ENCODE results near the gene CLEC10A. TPM values are rescaled to one million over a fixed set of nuclear protein-coding genes. Genes with fewer than 3 reads are reported as not detected.
"Not testable (repeated sequence)": the region's sequence is repeated elsewhere in the genome, so short reads cannot be mapped to it uniquely, and the experiment has no call there.

Gene CLEC10A
- total RNA-seq, 1 donor from 2014 or later: 14.7 TPM

DNA sequence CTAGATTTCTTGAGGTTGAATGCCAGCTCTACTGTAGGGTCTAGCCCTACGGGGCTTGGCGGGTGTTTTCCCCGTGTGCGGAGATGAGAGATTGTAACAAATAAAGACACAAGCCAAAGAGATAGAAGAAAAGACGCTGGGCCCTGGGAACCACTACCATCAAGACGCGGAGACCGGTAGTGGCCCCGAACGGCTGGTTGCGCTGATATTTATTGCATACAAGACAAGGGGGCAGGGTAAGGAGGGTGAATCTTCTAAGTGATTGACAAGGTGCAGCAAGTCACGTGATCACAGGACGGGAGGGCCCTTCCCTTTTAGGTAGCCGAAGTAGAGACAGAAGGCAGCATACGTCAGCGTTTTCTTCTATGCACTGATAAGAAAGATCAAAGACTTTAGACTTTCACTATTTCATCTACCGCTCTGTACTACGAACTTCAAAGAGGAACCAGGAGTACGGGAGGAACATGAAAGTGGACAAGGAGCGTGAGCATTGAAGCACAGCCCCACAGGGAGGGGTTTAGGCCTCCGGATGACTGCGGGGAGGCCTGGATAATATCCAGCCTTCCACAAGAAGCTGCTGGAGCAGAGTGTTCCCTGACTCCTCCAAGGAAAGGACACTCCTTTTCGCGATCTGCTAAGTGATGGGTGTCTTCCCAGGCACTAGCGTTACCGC is 33.2 kb downstream of the CLEC10A start:
- intact Hi-C loops (cut with DNase I): loop anchor here (5.0 kb wide), 1 partner anchor 90 kb away; no protein-coding TSS in a partner anchor
- DNase-seq (ENCODE audit: low spot score): not testable (repeated sequence)

DNA sequence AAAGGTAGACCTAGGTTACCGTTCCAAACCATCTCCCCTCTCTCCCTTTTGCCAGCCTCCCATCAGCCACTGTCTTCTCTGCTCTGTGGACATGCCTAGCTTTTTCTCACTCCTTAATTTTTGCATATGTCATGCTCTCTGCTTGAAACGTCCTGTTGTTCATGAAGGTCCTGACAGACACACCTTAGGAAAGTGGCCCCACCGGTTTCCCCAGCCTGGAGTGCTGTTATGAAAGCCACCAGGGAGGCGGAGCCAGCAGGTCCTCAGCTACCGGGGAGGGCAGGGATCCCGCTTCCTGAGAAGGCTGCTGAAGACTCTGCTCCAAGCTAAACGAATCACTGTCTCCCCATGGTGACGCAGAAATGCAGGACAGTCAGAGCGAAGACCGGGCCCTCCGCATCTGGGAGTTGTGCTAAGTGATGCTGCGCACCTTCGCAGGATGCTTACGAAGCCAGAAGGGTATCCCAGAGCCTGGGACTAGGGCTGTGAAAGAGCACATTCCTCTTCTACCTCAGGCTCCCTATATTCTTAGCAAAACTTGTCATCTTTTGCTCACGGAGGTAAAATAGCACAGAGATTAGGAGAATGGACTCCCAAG is 33.8 kb downstream of the CLEC10A start:
- DNase-seq (ENCODE audit: low spot score) (no peak), ATAC-seq (peak; percentile 5)
- intact Hi-C loops (cut with DNase I): loop anchor here (5.0 kb wide), 1 partner anchor 91 kb away; no protein-coding TSS in a partner anchor

More for the DNA sequence above, 33.2 kb downstream of the CLEC10A start:
- not testable (repeated sequence) for ATAC-seq

DNA sequence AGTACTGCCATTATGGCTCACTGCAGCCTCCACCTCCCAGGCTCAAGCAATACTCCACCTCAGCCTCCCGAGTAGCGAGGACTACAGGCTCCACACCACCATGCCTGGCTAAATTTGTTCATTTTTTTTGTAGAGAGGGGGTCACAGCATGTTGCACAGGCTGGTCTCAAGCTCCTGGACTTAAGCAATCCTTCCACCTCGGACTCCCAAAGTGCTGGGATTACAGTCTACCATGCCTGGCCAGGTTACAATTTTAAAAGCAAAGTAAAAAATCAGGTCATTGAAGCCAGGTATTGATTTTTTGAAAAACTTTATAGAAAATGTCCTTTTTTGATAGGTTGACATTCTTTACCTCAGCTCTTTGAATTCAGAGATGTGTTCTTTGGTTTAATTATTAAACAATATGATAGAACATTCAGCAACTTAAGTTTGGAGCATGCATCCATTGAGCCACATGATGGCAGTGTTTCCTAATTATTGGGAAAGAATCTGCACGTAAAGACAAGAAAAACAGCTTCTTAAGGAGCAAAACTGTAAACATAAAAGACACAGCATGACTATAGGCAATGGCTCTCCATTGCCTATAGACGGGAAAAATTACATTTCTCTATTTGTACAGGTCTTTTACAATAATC is 34.4 kb downstream of the CLEC10A start:
- DNase-seq (ENCODE audit: low spot score): no peak

DNA sequence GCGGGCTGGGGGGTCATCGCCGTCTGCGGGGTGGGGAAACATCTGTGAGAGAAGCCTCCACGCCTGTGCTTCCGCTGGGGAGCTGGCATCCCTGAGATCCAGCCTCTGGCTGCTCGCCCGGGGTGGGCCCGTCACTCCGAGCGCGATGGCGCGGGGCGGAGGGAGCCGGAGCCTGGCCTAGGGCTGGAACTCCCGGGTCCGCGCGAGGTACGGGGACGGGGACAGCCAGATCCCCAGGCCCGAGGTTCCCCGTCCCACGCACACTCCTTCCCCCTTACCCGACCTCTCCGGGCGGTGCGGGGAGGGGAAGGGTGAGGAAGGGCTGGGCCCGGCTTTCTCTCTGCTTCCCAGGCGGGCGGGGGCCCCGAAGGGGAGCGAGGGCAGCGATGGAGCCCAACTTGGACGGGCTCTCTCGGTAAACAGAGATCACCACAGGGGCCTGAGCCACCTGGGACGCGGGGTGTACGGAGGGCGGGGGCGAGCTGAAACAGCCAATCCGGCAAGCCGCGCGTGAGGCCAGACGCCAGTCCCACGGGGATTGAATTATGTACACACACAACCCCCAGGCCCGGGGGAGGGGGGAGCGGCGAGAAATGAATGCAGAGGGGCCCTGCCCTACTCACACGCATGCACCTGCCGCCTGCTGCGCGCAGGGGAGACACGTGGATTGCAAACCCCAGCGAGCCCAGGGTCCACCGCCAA is 36.4 kb downstream of the CLEC10A start, which contains the start of gene SLC16A11:
SLC16A11 (minus strand) TSS at position 596 of the 702 bp plus-strand sequence; CDS start at position 17, 579 bp downstream.
- intact Hi-C loops (cut with DNase I): no loop called here
- ATAC-seq (peak; percentile 53), DNase-seq (ENCODE audit: low spot score) (no peak)

More for the DNA sequence above, 34.4 kb downstream of the CLEC10A start:
- intact Hi-C loops (cut with DNase I): loop anchor here (5.0 kb wide), 1 partner anchor 92 kb away; no protein-coding TSS in a partner anchor
- peak; percentile 60 for ATAC-seq

DNA sequence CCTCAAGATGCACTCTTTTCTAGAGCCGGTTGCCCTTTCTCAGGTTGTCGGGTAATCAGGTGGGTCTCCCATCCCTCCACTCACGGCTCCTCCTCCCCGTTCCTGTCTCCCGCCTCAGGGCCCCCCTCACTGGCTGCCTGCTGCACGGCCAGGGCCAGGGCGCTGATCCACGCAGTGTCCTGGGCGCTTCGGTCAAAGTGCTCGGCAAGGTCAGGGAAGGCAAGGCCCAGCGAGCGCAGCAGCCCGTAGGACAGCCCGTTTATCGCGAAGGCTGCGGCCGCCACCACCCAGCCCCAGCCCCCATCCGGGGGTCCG is 36.9 kb downstream of the CLEC10A start:
- intact Hi-C loops (cut with DNase I): no loop called here
- no peak for DNase-seq (ENCODE audit: low spot score)
- peak; percentile 43 for ATAC-seq

DNA sequence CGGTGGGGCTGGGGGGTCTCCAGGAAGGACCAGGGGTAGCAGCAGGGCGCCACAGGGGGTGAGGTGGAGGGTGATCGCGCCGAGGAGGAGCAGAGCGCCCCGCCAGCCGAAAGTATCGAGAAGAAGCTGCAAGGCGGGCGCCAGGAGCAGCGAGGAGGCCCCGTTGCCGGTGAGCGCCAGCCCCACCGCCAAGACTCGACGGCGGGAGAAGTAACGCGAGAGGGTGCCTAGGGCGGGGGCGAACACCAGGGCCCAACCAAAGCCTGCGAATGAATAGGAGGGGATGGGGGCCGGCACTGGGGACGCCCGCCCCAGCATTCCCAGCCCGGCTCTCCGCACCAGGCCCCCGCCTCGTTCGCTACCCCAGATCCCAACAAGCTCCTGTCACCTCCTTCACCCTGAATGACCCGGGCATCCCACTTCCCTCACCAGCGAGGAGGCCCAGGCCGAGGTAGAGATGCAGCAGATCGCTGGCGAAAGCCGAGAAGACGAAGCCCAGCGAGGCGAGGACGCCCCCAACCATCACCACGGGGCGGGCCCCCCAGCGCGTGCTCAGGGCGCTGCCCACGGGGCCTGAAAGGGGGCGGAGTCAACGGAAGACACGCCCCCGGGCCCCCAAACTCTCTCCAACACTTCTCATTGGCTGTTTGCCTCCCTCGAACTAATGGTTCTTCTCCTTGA is 37.4 kb downstream of the CLEC10A start:
- ATAC-seq (peak; percentile 23), DNase-seq (ENCODE audit: low spot score) (no peak)
- intact Hi-C loops (cut with DNase I): no loop called here

DNA sequence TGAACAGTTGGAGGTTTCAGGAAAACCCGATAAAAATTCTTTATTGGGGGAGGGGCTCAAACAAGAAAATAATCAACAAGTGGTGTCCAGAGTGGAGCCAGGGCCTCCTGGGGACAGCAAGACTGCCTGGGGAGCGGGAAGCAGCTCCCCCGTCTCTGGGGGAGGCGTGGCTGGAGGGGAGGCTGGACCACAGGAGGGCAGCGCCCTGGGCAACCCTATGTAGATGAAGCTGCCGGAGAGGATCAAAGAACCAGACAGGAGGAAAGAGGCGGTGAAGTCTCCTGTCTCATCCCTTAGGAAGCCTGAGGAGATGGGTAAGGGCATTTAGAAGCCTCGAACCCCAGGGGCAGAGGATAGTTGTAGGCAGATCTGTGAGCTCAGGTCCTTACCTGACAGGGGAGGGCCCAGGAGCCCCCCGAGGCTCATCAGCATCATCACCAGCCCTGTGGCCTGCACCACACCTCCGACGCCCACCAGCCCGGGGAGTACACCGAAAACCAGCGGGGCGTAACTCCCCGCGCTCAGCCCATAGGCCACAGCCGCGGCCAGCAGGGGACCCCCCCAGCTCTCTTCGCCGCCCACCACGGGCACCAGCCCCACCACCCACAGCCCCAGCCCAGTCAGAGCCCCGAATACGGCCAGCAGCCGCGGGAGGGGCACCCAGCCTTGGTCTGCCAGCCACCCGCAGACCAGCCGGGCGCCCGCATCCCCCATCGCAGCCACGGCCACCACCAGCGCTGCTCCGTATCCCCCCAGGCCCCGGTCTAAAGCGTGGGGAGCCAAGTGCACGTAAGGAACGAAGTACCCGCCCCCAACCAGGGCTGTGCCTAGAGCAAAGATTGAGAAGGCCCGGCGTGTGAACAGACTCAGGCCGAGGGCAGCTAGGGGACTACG is 38.2 kb downstream of the CLEC10A start:
- no peak for DNase-seq (ENCODE audit: low spot score)
- intact Hi-C loops (cut with DNase I): no loop called here
- ATAC-seq: peak; percentile 25

DNA sequence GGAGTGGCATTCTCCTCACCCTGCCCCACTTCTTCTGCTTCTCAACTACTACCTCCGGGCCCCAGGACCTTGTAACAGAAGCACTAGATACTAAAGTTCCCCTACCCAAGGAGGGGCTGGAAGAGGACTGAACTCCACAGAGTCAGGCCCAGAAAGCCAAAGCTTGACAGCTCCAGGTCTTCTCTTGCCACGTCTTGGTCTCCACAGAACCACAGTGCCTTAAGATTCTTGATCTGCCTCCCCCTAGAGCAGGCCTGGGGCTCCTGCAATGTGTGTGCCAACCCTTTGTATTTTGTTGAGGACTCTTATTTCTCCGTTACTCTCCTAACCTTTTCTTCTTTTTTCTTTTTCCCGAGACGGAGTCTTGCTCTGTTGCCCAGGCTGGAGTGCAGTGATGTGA is 40.2 kb downstream of the CLEC10A start:
- DNase-seq (ENCODE audit: low spot score) (no peak), ATAC-seq (no peak)
- intact Hi-C loops (cut with DNase I): no loop called here

DNA sequence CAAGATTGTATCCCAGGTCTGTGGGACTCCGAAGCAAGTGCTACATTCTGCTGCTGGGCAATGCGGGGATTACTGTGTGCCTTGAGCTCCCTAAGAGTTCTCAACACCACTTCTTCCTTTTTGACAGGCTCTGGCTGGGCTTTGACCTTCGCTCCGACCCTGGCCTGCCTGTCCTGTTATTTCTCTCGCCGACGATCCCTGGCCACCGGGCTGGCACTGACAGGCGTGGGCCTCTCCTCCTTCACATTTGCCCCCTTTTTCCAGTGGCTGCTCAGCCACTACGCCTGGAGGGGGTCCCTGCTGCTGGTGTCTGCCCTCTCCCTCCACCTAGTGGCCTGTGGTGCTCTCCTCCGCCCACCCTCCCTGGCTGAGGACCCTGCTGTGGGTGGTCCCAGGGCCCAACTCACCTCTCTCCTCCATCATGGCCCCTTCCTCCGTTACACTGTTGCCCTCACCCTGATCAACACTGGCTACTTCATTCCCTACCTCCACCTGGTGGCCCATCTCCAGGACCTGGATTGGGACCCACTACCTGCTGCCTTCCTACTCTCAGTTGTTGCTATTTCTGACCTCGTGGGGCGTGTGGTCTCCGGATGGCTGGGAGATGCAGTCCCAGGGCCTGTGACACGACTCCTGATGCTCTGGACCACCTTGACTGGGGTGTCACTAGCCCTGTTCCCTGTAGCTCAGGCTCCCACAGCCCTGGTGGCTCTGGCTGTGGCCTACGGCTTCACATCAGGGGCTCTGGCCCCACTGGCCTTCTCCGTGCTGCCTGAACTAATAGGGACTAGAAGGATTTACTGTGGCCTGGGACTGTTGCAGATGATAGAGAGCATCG is 41.8 kb downstream of the CLEC10A start:
- ATAC-seq (no peak), DNase-seq (ENCODE audit: low spot score) (no peak)
- intact Hi-C loops (cut with DNase I): no loop called here

DNA sequence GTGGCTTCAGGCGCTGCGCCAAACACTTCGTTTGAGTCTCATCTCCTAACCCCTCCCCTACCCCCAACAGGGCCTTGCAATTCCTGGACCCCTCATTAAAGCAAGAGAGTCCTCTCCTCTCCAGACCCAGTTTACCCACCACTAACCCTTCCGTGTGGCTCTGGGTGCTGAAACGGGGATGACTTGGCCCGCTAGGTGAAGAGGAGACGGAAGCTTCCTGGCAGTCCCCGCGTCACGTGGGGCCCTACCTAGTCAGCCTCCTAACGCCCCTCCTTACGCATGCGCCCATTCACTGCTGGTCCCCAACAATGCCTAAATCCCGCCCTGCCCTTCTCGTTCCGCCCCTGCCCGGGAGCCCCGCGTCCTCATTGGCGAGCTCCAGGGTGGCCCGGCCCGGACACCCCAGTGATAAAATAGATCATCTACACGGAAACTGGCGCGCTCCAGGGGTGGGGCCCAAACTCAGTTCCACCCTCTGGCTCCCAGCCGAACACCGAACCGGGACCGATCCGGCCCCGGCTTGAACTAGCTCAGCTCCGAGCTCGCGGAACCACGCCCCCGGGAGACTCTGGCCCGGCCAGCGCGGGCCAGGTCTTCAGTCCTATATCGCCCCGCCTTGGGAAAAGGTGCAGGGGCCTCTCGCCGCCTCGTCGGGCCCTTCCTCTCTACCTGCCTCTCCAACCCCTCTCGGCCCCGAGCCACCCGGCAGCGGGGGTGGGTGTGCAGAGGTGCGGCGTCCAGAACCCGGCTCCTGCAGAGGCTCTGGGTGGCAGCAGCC is 44.3 kb downstream of the CLEC10A start, which contains the start of gene SLC16A13:
SLC16A13 (plus strand) TSS at position 425 of the 778 bp plus-strand sequence. CDS start 368 bp downstream, outside the sequence.
- DNase-seq (ENCODE audit: low spot score): peak; percentile 90
- peak; percentile 97 for ATAC-seq
- intact Hi-C loops (cut with DNase I): no loop called here

DNA sequence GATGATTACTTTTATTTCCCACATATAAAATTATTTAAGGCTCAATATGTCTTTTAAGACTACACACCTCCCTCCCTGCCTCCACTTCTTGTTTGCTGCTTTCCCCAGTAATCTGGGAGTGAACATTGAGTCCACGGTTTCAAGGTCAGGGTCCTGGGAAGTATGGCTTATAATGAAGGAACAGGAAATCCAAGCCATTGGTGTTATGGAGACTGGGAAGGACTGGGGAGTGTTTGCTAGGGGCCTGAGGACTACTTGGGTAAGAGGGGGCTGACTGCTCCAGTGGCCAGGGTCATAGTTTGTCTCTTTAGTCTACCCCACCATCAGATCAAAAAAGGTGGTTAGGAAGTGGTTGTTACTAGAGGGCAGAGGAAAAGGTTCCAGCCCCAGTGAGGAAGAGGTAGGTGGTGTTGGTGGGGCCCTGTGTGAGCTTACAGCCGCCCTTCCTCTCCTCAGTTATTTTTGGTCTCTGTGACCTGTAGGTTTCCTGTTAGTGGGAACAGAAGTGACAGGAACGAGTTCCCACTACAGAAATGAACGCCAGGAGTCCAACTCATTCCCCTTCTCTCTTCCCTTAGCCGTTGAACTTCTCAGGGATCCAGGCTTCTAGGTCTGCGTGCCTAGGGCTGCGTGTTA is 45.0 kb downstream of the CLEC10A start:
- DNase-seq (ENCODE audit: low spot score) (no peak), ATAC-seq (peak; percentile 10)
- intact Hi-C loops (cut with DNase I): no loop called here

DNA sequence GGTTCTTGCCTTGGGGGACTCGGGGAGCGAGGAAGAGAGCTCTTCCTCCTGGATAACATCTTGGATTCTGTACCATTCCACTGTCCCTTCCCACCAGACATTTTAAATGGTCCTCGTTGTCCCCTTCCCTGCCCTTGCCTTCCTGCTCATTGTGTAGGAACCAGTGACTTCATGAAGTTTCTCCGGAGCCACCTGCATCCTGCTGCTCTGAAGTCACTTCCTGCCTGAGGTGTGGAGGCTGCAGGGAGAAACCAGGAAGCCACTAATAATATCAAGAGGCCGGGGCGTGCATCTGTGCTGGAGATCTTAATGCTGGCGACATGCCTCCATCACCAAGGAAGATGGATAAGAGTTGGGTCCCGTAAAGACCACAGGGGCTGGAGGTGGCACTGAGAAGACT is 50.4 kb downstream of the CLEC10A start:
- DNase-seq (ENCODE audit: low spot score) (no peak), ATAC-seq (no peak)
- intact Hi-C loops (cut with DNase I): no loop called here

DNA sequence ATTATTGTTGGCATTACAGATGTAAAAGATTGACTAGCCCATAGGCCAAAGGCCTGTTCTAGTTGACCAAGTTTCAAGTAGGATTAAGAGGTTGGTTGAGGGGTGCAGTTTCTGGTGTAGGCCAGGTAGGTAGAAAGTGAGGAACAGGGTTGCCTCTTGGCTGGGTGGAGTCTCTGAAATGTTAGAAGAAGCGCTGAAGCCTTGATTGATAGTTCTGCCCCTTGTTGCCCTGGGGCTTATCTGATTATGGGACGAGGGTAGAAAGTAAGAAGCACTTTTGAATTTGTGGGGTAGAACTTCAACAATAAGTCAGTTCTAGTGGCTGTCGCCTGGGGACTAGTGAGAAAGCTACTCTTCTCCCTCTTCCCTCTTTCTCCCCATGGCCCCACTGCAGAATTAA is 51.0 kb downstream of the CLEC10A start:
- ATAC-seq (no peak), DNase-seq (ENCODE audit: low spot score) (no peak)
- intact Hi-C loops (cut with DNase I): no loop called here

DNA sequence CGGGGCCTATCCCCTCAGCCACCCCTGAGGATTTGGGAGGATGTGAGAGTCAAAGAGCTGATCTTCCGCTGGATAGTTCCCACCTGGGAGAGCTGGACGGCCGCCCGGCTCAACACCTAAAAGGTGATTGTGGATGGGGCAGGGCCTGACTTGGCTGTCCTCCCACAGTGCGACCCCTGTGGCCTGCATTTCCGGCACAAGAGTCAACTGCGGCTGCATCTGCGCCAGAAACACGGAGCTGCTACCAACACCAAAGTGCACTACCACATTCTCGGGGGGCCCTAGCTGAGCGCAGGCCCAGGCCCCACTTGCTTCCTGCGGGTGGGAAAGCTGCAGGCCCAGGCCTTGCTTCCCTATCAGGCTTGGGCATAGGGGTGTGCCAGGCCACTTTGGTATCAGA is 52.7 kb downstream of the CLEC10A start:
- ATAC-seq (no peak), DNase-seq (ENCODE audit: low spot score) (no peak)
- intact Hi-C loops (cut with DNase I): no loop called here

DNA sequence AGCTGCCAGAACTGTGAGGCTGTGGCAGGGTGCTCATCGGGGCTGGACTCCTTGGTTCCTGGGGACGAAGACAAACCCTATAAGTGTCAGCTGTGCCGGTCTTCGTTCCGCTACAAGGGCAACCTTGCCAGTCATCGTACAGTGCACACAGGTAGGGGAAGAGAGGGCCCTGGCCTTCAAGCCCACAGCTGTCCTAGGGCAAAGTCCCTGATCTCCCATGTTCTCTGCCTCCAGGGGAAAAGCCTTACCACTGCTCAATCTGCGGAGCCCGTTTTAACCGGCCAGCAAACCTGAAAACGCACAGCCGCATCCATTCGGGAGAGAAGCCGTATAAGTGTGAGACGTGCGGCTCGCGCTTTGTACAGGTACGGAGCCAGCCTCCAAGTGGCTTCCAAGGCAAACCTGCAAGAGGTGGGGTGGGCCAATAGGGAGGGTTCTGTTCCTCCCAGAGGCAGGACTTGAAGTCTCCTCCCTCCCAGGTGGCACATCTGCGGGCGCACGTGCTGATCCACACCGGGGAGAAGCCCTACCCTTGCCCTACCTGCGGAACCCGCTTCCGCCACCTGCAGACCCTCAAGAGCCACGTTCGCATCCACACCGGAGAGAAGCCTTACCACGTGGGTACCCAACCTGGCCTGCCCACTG is 53.5 kb downstream of the CLEC10A start:
- no peak for ATAC-seq

More for the DNA sequence above, 53.5 kb downstream of the CLEC10A start:
- intact Hi-C loops (cut with DNase I): no loop called here
- DNase-seq (ENCODE audit: low spot score): no peak

All from sciatic nerve (tissue), 2 donors.